Activated effector memory CD4-positive, alpha-beta T cell treated with anti-CD3 and anti-CD28 coated beads, Interleukin-2, amount 50 U/mL, for 16 hours (primary cell): ENCODE data around the gene PTPRJ.

ENCODE experiments used
- DNase-seq: peaks from one replicate; pipeline ENCODE4 v3.0.0-alpha.2; 2020

Gene PTPRJ

DNA sequence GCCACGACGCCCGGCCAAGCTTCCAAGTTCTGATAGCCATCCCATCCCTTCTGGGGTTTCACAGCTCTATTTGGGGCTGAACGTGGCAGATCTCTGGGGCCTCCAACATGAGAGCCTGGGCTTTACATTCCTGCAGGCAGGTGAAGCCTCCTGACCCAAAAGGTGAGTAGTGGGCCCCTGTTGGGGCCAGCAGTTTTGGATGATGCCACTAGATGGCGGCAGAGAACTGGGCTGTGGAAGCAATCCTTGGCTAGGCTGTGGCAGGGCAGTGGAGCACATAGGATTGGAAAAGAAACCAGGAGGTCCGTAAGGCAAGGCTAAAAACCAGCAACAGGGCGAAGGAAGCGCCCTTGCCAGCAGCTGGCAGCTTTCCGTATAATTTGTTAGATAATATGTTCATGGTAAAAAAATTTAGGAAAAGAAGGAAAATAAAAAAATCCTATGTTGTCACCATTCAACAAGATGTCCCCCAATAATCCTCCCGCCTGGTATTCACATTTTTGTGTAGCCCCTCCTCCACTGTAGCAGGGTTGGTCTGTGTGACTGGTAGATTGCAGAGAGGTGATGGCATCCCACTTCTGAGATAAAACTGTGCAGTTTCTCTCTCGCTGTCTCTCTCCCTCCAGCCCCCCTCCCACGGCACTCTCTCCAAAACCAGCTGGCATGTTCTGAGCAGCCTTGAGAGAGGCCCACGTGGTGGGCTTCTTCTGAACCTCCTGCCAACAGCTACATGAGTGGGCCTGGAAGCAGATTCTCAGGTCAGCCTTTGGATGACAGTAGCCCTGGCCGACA is 192.7 kb downstream of the PTPRJ start:
- peak; percentile 86 for DNase-seq

- no peak for DNase-seq
Observed at GRCh38 chr11:48177661-48178060, 197.3 kb downstream of the PTPRJ start.

DNA sequence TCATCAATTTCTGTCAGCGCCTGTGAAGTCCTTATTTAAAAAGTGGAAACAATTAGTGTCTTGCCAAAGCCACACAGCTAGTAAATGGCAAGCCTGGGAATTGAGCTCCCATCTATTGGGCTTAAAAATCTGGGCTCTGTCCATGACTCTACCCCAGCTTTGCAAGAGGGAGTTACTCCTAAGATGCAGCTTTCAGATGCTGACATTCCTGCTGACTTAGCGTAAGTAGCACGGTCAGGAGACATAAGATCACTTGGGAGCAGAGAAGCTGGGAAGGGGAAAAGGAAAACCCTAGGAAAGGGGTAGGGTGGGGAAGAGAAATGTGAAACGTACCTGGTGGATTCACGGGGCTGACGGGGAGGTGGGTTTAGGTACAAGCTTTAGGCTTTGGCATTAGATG is 200.3 kb downstream of the PTPRJ start:
- no peak for DNase-seq

- no peak for DNase-seq
Observed at GRCh38 chr11:48182860-48183526, 202.6 kb downstream of the PTPRJ start.

DNA sequence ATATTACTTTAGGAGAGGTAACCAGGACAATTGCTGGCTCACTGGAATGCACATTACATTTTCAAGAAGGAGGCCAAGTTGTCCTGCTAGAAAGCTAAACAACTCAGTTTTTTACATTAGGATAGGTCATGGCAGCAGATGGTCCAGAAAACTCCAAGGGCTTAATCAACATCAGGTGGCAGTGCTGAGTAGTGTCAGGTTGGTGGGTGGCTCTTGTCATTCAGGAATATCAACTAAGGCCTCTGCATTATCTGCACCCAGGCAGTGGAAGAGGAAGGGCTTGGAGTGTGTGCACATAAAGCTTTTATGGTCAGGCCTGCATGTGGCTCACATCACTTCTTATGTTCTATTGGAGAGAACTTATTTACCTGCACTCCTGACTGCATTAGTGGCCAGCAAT is 204.1 kb downstream of the PTPRJ start:
- no peak for DNase-seq

GRCh38 chr11:48190906-48191654 is 210.7 kb downstream of the PTPRJ start:
- peak; percentile 70 for DNase-seq

DNA sequence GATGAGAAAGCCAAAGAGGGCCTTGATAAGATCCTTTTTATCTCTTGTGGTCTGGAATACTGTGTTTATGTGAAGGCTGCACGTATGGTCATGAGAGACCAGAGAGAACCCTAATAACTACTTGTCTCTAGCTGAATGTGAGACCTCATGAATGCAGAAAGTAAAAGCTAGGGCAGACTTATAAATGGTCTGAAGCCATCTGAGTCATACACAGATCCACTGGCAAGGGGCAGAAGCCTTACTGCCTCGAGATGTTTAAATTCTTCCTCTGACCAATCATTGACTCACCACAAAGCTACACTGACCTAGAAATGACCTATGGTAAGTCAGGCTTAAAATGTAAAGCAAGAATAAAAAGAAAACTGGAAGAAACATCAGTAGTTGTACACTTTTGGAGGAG is 213.5 kb downstream of the PTPRJ start:
- DNase-seq = no peak

DNA sequence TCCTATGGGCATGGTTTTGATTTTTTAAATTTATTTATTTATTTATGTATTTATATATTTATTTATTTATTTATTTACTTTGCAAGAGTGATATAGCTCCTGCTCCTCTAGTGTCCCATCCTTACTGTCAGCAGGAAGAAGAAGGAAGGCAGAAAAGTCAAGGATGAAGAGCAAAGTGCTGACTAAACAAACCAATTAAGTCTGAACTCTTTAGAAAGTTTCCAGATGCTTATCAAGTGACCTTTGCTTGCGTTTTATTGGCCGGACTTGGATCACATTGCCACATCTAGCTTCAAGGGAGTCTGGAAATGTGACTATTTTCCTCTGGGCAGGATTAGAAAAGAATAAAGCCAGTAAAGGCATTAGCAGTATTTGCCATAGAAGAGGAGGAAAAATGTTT is 227.5 kb downstream of the PTPRJ start:
- no peak for DNase-seq

DNA sequence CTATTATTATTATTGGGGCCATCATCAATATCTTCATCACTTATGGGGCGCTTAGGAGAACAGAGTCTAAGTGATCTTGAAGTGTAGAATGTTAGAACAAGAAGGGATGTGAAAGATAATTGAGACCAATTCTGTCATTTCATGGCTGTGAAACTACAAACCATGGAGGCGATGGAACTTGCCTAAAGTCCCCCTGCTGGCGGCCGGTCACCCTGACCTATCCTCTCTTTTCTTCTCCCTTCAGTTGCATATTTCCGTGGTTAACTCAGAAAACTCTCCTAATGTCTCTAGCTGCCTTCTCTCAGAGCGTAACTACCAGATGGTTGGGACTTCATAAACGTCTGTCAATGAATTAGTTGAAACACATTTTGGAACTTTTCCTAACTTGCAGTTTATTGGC is 229.7 kb downstream of the PTPRJ start:
- DNase-seq = no peak

DNA sequence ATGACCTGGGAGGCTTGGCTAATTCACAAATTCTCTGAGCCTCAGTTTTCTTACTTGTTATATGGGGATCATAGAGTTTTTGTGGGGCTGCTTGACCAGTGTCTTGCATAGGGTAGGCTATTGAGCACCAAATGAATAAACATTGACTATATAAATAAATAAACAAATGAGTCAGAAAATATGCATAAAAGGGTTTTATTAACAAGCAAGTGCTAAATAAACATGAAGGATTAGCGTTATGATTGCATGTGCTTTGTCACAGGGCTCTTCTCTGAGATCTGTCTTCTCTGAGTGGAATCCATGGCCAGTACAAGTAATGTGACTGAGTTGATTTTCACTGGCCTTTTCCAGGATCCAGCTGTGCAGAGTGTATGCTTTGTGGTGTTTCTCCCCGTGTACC is 236.2 kb downstream of the PTPRJ start, which contains the start of gene OR4B1:
Gene OR4B1 (plus strand): TSS at position 301 of the 400 bp plus-strand sequence. CDS start 0 bp downstream, at position 301.
- DNase-seq = no peak
